D721Med (cell line): ENCODE data around the gene ABAT.

Source experiments
- DNase-seq: peaks from one replicate; pipeline ENCODE4 v3.0.0; 2011; ENCODE audit warnings: low spot score; ENCODE audit not compliant: insufficient read length
- FAIRE-seq: peaks from 2 replicates; lab custom pipeline; 2011; peaks lifted over from hg19 to GRCh38; lab: Jason Lieb, UNC
- TF ChIP-seq, protein P1 (sequence below): IDR thresholded peaks from 2 replicates; pipeline ENCODE4 v1.5.1; 2012; ENCODE audit warnings: mild to moderate bottlenecking, control low read depth; ENCODE audit not compliant: insufficient read depth; ENCODE audit errors: missing control alignments

Gene ABAT

GRCh38 chr16:8674413-8675022 is at the start of gene ABAT:
TSS of gene ABAT (plus strand) at chr16:8674617. CDS start at chr16:8735740, 61,123 bp downstream.
- FAIRE-seq, result no peak
- peak; percentile 94 for DNase-seq
- TF ChIP-seq, protein P1, sequence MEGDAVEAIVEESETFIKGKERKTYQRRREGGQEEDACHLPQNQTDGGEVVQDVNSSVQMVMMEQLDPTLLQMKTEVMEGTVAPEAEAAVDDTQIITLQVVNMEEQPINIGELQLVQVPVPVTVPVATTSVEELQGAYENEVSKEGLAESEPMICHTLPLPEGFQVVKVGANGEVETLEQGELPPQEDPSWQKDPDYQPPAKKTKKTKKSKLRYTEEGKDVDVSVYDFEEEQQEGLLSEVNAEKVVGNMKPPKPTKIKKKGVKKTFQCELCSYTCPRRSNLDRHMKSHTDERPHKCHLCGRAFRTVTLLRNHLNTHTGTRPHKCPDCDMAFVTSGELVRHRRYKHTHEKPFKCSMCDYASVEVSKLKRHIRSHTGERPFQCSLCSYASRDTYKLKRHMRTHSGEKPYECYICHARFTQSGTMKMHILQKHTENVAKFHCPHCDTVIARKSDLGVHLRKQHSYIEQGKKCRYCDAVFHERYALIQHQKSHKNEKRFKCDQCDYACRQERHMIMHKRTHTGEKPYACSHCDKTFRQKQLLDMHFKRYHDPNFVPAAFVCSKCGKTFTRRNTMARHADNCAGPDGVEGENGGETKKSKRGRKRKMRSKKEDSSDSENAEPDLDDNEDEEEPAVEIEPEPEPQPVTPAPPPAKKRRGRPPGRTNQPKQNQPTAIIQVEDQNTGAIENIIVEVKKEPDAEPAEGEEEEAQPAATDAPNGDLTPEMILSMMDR, result no peak

DNA sequence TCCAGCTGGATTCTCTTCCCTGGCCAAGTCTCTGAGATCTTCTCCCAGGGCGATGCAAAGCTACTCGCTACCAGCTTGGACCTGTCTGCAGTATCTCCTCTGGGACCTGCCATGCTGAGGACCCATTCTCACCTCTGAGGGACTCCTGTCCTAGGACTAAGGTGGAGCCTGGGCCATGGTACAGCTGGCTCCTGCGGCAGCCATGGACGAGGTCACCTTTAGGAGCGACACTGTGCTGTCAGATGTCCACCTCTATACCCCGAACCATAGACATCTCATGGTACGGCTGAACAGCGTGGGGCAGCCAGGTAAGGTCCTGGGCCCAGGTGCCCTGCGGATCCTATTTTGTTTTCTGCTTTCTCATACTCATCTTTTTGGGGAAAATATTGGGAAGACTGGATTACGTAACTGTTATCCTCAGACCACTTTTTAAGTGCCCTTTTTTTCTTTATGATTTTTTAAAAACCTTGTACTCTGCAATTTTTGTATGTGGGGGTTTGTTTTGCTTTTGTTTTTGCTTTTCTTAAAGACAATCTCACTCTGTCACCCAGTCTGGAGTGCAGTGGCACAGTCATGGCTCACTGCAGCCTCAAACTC is 48.8 kb upstream of the ABAT start:
- FAIRE-seq (no peak), DNase-seq (no peak)
- TF ChIP-seq, protein P1, result no peak

GRCh38 chr16:8626946-8627345 is 47.5 kb upstream of the ABAT start:
- TF ChIP-seq, protein P1, result no peak
- no peak for DNase-seq
- no peak for FAIRE-seq

DNA sequence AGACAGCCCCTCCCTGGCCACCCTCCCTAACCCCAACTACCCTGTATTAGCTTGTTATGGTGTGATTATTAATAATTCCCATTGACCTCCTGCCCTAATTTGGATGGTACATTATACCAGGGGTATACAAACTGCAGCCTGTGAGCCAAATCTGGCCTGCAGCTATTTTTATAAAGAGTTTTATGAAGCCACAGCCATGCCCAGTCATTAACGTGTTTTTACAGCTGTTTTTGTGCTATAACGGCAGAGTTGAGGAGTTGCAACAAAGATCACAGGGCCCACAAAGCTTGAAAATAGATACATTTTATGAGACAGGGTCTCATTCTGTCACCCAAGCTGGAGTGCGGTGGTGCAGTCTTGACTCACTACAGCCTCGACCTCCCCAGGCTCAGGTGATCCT is 47.0 kb upstream of the ABAT start:
- TF ChIP-seq, protein P1, result no peak
- DNase-seq (no peak), FAIRE-seq (no peak)

GRCh38 chr16:8628981-8629725 is 45.3 kb upstream of the ABAT start:
- FAIRE-seq (no peak), DNase-seq (no peak)
- TF ChIP-seq, protein P1, result no peak

DNA sequence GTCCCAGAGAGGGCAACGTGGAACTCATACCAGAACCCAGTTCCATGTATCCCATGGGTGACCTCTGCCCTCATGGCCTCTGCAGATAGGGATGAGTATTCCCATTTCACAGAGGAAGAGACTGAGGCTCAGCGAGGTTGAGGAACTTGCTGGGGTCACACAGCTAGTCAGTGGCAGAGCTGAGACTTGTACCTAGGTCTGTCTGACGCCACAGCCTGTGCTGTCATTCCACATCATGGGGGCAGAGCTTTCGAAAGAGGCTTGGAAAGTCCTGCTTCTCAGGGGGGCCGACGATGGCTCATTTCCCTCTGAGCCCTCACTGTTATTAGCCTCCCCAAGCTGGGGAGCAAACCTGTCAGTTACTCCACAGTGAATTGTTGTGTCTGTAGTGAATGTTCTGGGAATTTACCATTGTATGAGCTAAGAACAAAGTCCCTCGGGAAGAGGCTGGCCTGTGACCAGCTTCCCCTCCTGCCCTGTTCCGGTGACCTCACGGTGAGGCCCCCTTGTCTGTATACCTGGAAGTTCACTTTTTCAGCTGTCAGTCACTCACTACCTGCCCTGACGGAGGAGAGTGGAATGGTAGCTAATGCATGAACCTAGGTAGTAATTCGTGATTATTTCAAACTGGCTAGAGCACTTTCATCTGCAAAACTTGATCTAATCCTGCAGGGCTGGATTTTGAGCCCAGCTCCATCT is 44.0 kb upstream of the ABAT start:
- DNase-seq (no peak), FAIRE-seq (no peak)
- TF ChIP-seq, protein P1, result no peak
